ENCODE measurements around the gene SLC15A5. TPM values are rescaled to one million over a fixed set of nuclear protein-coding genes. Genes with fewer than 3 reads are reported as not detected.

The SLC15A5 gene, protein sequence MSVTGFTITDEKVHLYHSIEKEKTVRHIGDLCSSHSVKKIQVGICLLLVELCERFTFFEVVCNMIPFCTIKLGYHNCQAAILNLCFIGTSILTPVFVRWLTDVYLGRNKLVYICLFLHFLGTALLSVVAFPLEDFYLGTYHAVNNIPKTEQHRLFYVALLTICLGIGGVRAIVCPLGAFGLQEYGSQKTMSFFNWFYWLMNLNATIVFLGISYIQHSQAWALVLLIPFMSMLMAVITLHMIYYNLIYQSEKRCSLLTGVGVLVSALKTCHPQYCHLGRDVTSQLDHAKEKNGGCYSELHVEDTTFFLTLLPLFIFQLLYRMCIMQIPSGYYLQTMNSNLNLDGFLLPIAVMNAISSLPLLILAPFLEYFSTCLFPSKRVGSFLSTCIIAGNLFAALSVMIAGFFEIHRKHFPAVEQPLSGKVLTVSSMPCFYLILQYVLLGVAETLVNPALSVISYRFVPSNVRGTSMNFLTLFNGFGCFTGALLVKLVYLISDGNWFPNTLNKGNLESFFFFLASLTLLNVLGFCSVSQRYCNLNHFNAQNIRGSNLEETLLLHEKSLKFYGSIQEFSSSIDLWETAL
- not detected in 2 replicates for total RNA-seq

DNA sequence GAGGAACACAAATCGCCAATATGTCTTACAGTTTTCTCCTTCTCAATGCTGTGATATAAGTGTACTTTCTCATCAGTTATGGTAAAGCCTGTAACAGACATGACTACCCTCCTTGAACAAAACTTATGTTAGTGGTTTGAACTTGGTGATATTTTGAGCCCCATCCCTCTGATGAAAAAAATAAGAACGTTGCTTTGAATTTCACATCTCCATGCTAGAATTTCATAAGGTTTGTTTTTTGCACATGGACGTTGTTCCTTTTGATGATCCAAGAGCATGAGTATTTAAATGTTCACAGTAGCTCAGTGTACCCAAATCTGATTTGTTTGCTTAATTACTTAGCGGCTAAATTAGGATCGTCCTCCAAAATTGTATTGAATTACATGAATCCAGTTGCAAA, at the start of gene SLC15A5:
SLC15A5 (minus strand) TSS at position 101 of the 400 bp plus-strand sequence; CDS start at position 101, 0 bp downstream.

Other genes starting within 250 kb of the SLC15A5 start
- 41.6 and 137 TPM in 2 replicates for gene MGST1, start 70.0 kb upstream of the SLC15A5 start, total RNA-seq

All from thoracic aorta endothelial cell (primary cell).